K562 (cell line): Measurements from ENCODE around the gene CACNA1S. TPM values are rescaled to one million over a fixed set of nuclear protein-coding genes. Genes with fewer than 3 reads are reported as not detected.

Experiments used
- CREBBP ChIP-seq: IDR thresholded peaks from one replicate; pipeline ENCODE4 v1.6.1; 2012; ENCODE audit warnings: low read depth, mild to moderate bottlenecking, control low read depth, inconsistent platforms, low read length
- CTBP1 ChIP-seq: fragments of 450-650 bp; IDR thresholded peaks from 2 replicates; pipeline ENCODE4 v1.6.1; 2016; ENCODE audit warnings: borderline replicate concordance
- CTCF ChIP-seq, 3 experiments: IDR thresholded peaks in 2 of 3; conservative IDR thresholded peaks in 1 of 3; 2 replicates each; pipeline ENCODE4 v1.5.1; 2011 to 2012; ENCODE audit warnings: low read length in 3 of 3, mild to moderate bottlenecking in 3 of 3, control low read depth in 2 of 3, improper control_type of control experiment in 1 of 3, inconsistent platforms in 1 of 3, low read depth in 1 of 3, mixed read lengths in 1 of 3, moderate library complexity in 1 of 3; ENCODE audit not compliant: insufficient read depth in 2 of 3
- DACH1 ChIP-seq: fragments of 450-650 bp; IDR thresholded peaks from 2 replicates; pipeline ENCODE4 v1.6.1; 2018; ENCODE audit not compliant: partially characterized antibody
- HSF4 ChIP-seq: fragments of 250-450 bp; sonication (Bioruptor Pico); IDR thresholded peaks from 2 replicates; pipeline ENCODE4 v2.1.2; 2022; ENCODE audit warnings: mild to moderate bottlenecking, moderate library complexity, borderline replicate concordance
- IRF1 ChIP-seq: sonication (generic); formaldehyde crosslinking; IDR thresholded peaks from 2 replicates; pipeline ENCODE4 v1.8.0; 2022; ENCODE audit warnings: missing genetic modification reagents, mild to moderate bottlenecking, borderline replicate concordance
- KDM1A ChIP-seq, 2 experiments: fragments of 450-650 bp; IDR thresholded peaks; 2 replicates each; pipeline ENCODE4 v1.6.1; 2016; ENCODE audit warnings: mild to moderate bottlenecking in 2 of 2
- MBD1 ChIP-seq: fragments of 250-450 bp; sonication (Bioruptor Pico); IDR thresholded peaks from 2 replicates; pipeline ENCODE4 v1.8.0; 2022; ENCODE audit warnings: inconsistent platforms
- SMARCC2 ChIP-seq: fragments of 450-650 bp; IDR thresholded peaks from 2 replicates; pipeline ENCODE4 v1.6.1; 2017; ENCODE audit warnings: antibody characterized with exemption, moderate library complexity, mild to moderate bottlenecking, low read depth
- THAP12 ChIP-seq: fragments of 250-450 bp; sonication (Bioruptor Pico); IDR thresholded peaks from 2 replicates; pipeline ENCODE4 v1.9.0; 2021; ENCODE audit warnings: mild to moderate bottlenecking, inconsistent platforms
- polyA plus RNA-seq, 8 experiments: library from polyadenylated mRNA; depleted of rRNA in 4 of 8; stranded (reverse) in 5 of 8; unstranded in 3 of 8; fragments of >200 nt; fragmentation: Nextera tagmentation in 2 of 8; fragmentation: Illumina TruSeq in 1 of 8; extraction: Ambion mirVana in 2 of 8; extraction: Trizol in 1 of 8; gene quantifications; 2 replicates each; pipeline versions ENCODE4 v1.2.1 to v1.2.3, GENCODE V29; 2011 to 2014; ENCODE audit warnings: inconsistent platforms in 1 of 8, missing spikeins in 1 of 8
- total RNA-seq, 7 experiments: library from RNA; depleted of rRNA in 6 of 7; stranded (reverse); fragments of >200 nt in 6 of 7; fragmentation: Illumina TruSeq in 2 of 7; extraction: Trizol in 2 of 7; gene quantifications; 2 replicates each; pipeline versions ENCODE4 v1.2.1 to v1.2.3, GENCODE V29; 2011 to 2021; ENCODE audit warnings: low replicate concordance in 1 of 7

Gene CACNA1S
- total and polyA plus RNA-seq, 9 of the 15 experiments (the other 6 are each of a cell fraction or from before 2014, with no cell fraction given) = not detected

GRCh38 chr1:201105688-201106087 lies 6.5 kb downstream of the CACNA1S start (continued):
- TF ChIP-seq MBD1 (CRISPR knock-in tag) = no peak
- TF ChIP-seq HSF4 (CRISPR knock-in tag) = no peak
- TF ChIP-seq SMARCC2 = no peak
- no peak for TF ChIP-seq THAP12
- no peak for TF ChIP-seq CTCF (IDR thresholded peaks at IDR 0.05 in 2 of 3, conservative IDR thresholded peaks at IDR 0.05 in 1 of 3; ENCODE audit: insufficient read depth in 2 of 3, low read depth in 1 of 3, low read length in 3 of 3)
- no peak for TF ChIP-seq CREBBP
- no peak for TF ChIP-seq KDM1A (IDR thresholded peaks at IDR 0.05)
- TF ChIP-seq IRF1 (CRISPR knock-in tag) = no peak
- TF ChIP-seq DACH1 = no peak
- no peak for TF ChIP-seq CTBP1
